ENCODE measurements around the gene TP73. TPM values are rescaled to one million over a fixed set of nuclear protein-coding genes. Genes with fewer than 3 reads are reported as not detected.

Gene TP73
- total RNA-seq, 3 donors from 2014 or later (not counting 1 experiment from before 2014, with no cell fraction given), result 0.28 to 0.50 (median 0.39) TPM

GRCh38 chr1:3627515-3628253 is 24.6 kb upstream of the TP73 start:
- H3K36me3 Mint-ChIP-seq, result no peaks in the 10 kb centered on the region
- peaks cover 29 to 31% of the 10 kb centered on the region in 2 donors for H3K4me1 Mint-ChIP-seq
- H3K27me3 Mint-ChIP-seq (ENCODE audit: low read depth in 2 of 2), result no peaks in the 10 kb centered on the region
- WGBS (ENCODE audit: insufficient coverage), result 94% methylated on average over 26 of the region's 26 CpGs
- peaks cover 21% of the 10 kb centered on the region for H3K4me1 ChIP-seq (ENCODE audit: control insufficient read depth, insufficient read depth, low read length)
- intact Hi-C loops (cut with micrococcal nuclease), result no loop called here
- no peak overlapping the region for H3K4me3 Mint-ChIP-seq
- TF ChIP-seq CTCF (IDR thresholded peaks at IDR 0.05), result no peak
- H3K27me3 ChIP-seq (ENCODE audit: control insufficient read depth, insufficient read depth, low read length), result no peaks in the 10 kb centered on the region
- no peak overlapping the region for H3K27ac ChIP-seq (ENCODE audit: low read length)
- DNase-seq (no peak), ATAC-seq (no peak)
- no peak overlapping the region for H3K4me3 ChIP-seq (ENCODE audit: low read length)
- peaks cover 26% of the 10 kb centered on the region for H3K36me3 ChIP-seq (ENCODE audit: control insufficient read depth, insufficient read depth, low read length)
- no peaks in the 10 kb centered on the region for H3K9me3 ChIP-seq (ENCODE audit: control insufficient read depth, insufficient read depth, low read length)
- no peaks in the 10 kb centered on the region for H3K9me3 Mint-ChIP-seq
- H3K27ac Mint-ChIP-seq, result no peak overlapping the region

GRCh38 chr1:3628445-3628844 is 23.9 kb upstream of the TP73 start:
- H3K4me1 Mint-ChIP-seq, result peaks cover 22 to 23% of the 10 kb centered on the region in 2 donors
- no peaks in the 10 kb centered on the region for H3K27me3 ChIP-seq (ENCODE audit: control insufficient read depth, insufficient read depth, low read length)
- no peak for ATAC-seq
- no peak overlapping the region for H3K27ac ChIP-seq (ENCODE audit: low read length)
- H3K9me3 ChIP-seq (ENCODE audit: control insufficient read depth, insufficient read depth, low read length), result no peaks in the 10 kb centered on the region
- peaks cover 26% of the 10 kb centered on the region for H3K36me3 ChIP-seq (ENCODE audit: control insufficient read depth, insufficient read depth, low read length)
- WGBS (ENCODE audit: insufficient coverage), result 95% methylated on average over 10 of the region's 10 CpGs
- no peaks in the 10 kb centered on the region for H3K9me3 Mint-ChIP-seq
- no peak for TF ChIP-seq CTCF (IDR thresholded peaks at IDR 0.05)
- H3K27me3 Mint-ChIP-seq (ENCODE audit: low read depth in 2 of 2), result no peaks in the 10 kb centered on the region
- peak overlapping the region; percentile 17 for H3K4me3 Mint-ChIP-seq
- H3K27ac Mint-ChIP-seq, result no peak overlapping the region
- H3K4me1 ChIP-seq (ENCODE audit: control insufficient read depth, insufficient read depth, low read length), result peaks cover 14% of the 10 kb centered on the region
- no peak for DNase-seq
- intact Hi-C loops (cut with micrococcal nuclease), result no loop called here
- no peaks in the 10 kb centered on the region for H3K36me3 Mint-ChIP-seq
- H3K4me3 ChIP-seq (ENCODE audit: low read length), result no peak overlapping the region

- Mint-ChIP-seq H3K4me3 (no peak overlapping the region), H3K9me3 (no peaks in the 10 kb centered on the region), H3K27ac (peak overlapping the region in 1 of 2 donors; percentile 41), H3K36me3 (no peaks in the 10 kb centered on the region), H3K4me1 (peaks cover 9 to 11% of the 10 kb centered on the region in 2 donors), H3K27me3 (ENCODE audit: low read depth in 2 of 2) (no peaks in the 10 kb centered on the region)
- peaks cover 34% of the 10 kb centered on the region for H3K36me3 ChIP-seq (ENCODE audit: control insufficient read depth, insufficient read depth, low read length)
- no peak overlapping the region for H3K27ac ChIP-seq (ENCODE audit: low read length)
- no peaks in the 10 kb centered on the region for H3K9me3 ChIP-seq (ENCODE audit: control insufficient read depth, insufficient read depth, low read length)
- DNase-seq (no peak), ATAC-seq (no peak)
- whole genome bisulfite sequencing (ENCODE audit: insufficient coverage), result 92% methylated on average over 16 of the region's 16 CpGs
- H3K4me3 ChIP-seq (ENCODE audit: low read length), result no peak overlapping the region
- no peaks in the 10 kb centered on the region for H3K27me3 ChIP-seq (ENCODE audit: control insufficient read depth, insufficient read depth, low read length)
- peaks cover 6% of the 10 kb centered on the region for H3K4me1 ChIP-seq (ENCODE audit: control insufficient read depth, insufficient read depth, low read length)
- no peak for TF ChIP-seq CTCF (IDR thresholded peaks at IDR 0.05)
- intact Hi-C loops (cut with micrococcal nuclease), result no loop called here
These were observed 22.7 kb upstream of the TP73 start for GRCh38 chr1:3629561-3630160.

Measured in natural killer cell (primary cell).